22Rv1 (cell line): ENCODE measurements around the gene AIFM1.

Experiments used
- H3K27ac ChIP-seq: fragments of 450-650 bp; 2 replicates; pipeline ENCODE4 v1.5.1; 2017
- ZFX ChIP-seq: fragments of 450-650 bp; IDR thresholded peaks from 2 replicates; pipeline ENCODE4 v1.6.1; 2017; ENCODE audit warnings: antibody characterized with exemption, borderline replicate concordance
- TF ChIP-seq, protein P1 (sequence below): fragments of 450-650 bp; IDR thresholded peaks from 2 replicates; pipeline ENCODE4 v1.5.1; 2017; ENCODE audit warnings: mild to moderate bottlenecking

The AIFM1 gene

DNA sequence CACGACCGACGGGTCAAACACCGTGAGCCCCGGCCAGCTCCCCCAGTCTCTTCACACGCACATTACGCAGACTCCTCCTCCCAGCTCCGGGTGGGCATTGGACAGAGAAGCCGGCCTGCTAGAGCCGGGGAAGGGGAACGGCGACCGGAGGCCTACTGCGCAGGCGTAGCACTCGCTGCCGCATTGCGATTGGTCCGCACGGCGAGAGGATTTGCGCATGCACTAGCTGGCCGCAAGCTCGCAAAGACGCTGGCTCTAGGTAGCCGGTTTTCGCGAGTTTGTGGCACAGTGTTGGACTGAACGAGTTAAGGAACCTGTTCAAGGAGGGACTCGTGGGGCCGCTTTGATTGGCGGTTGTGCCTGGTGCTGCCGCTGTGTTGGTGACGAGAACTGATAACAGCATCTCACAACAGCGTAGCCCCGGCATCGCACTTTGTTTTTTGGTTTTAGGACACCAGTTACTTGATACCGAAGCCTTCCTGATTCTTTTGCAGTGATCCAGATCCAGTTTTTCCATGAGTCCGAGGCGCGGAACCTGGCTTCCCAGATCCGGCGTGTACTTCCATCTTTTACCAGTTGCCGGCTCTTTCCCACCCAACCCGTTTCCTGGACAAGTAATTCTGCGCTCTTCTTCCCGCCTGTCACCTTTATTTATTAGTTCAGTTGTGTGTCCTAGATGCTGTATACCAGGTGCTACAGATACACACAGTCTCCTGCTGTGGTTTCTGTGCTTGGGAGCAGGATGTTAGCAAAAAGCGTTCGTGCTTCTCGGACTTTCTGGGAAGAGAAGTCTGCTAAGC, at the start of gene AIFM1:
TSS of gene AIFM1 (minus strand) at position 139 of the 800 bp plus-strand sequence. CDS start 185 bp downstream, outside the sequence.
- H3K27ac ChIP-seq = peak within 1 kb of the TSS; percentile 87
- TF ChIP-seq, protein P1, sequence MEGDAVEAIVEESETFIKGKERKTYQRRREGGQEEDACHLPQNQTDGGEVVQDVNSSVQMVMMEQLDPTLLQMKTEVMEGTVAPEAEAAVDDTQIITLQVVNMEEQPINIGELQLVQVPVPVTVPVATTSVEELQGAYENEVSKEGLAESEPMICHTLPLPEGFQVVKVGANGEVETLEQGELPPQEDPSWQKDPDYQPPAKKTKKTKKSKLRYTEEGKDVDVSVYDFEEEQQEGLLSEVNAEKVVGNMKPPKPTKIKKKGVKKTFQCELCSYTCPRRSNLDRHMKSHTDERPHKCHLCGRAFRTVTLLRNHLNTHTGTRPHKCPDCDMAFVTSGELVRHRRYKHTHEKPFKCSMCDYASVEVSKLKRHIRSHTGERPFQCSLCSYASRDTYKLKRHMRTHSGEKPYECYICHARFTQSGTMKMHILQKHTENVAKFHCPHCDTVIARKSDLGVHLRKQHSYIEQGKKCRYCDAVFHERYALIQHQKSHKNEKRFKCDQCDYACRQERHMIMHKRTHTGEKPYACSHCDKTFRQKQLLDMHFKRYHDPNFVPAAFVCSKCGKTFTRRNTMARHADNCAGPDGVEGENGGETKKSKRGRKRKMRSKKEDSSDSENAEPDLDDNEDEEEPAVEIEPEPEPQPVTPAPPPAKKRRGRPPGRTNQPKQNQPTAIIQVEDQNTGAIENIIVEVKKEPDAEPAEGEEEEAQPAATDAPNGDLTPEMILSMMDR = no peak
- no peak for TF ChIP-seq ZFX

DNA sequence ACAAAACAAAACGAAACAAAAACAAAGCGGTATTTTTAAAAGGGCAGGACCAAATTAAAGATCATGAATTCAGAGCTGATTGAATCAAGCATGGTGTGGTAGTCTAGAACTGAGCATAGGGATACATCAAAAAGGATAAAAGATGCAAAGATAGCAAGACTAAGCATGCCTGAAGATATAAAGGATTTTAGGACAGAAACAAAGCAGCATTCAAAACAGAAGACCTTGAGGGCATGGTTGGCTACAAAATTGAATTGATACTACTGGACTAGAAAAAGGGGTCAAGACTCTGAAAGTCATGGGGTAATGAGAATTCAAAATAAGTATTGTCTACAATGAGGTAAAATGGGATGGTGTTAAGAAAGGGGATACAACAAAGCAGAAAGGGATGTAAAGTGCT, 47.7 kb upstream of the AIFM1 start:
- H3K27ac ChIP-seq = no peak overlapping the region
- TF ChIP-seq, protein P1 = no peak
- TF ChIP-seq ZFX = no peak

GRCh38 chrX:130212371-130212770, 46.7 kb upstream of the AIFM1 start:
- TF ChIP-seq, protein P1 = no peak
- TF ChIP-seq ZFX = no peak
- H3K27ac ChIP-seq = no peak overlapping the region

DNA sequence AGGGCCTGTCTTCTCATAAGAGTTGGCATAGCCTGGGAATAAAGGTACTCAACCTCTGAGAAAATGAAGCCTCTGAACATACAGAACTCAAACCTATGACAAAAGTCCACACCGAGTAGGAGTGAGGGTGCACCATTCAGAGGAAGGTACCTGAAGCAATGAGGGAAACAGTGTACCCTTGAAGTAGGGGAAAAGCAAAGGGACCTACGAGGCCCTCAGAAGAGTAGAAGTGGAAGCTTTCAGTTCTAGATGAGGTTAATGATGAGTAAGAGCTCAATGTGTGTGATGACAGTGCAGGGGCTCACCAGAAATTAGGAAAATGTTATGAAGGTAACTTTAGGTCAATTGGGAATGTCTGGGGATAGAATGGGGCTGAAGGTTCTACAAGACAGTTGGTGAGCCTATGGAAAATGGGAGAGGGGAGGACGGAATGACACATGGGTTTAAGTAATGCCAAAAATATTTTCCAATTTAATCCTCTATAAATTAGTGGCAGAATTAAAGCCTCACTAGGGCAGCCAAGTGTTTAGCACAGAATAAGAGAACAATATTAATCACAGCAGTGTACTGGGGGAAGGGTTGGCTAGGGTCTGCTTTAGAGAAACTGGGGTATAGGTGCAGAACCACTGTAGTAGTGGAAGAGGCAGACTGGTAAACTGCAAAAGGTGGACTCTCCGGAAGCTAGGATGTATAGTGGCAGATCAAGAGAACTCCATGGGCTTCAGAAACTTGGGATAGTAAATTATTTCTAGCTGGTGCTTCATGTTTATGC, 46.0 kb upstream of the AIFM1 start:
- TF ChIP-seq, protein P1 = no peak
- TF ChIP-seq ZFX = no peak
- no peak overlapping the region for H3K27ac ChIP-seq

DNA sequence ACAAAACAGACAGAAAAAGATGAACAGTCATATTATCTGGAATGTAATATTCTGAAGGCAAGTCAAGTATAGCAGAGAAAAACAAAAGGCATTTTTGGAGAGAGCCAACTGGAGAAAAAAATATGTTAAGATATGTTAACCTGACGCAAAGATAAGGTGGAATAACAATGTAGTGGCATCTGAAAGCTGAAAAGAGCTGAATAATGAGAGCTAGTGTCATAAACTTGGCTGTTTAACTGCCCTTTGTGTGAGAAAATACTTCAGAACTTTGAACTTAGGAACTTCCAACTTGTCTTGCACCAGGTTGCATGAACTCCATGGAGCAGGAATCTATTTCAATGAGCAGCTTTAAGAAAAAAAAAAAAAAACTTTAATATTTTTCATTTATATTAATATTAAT, 39.0 kb upstream of the AIFM1 start:
- TF ChIP-seq, protein P1 = no peak
- no peak for TF ChIP-seq ZFX
- H3K27ac ChIP-seq = no peak overlapping the region

DNA sequence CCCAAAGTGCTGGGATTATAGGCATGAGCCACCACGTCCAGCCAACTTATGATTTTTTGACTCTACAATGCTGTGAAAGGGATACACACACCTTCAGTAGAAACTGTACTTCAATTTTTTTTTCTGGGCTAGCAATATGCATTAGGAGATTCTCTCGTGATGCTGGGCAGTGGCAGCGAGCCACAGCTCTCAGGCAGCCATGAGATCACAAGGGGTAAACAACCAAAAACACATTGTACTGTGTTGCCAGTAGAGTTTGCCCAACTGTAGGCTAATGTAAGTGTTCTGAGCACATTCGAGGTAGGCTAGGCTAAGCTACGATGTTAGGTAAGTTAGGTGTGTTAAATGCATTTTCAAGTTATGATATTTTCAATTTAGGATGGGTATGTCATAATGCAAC, 31.8 kb upstream of the AIFM1 start:
- TF ChIP-seq, protein P1 = no peak
- TF ChIP-seq ZFX = no peak

GRCh38 chrX:130196466-130196865, 30.8 kb upstream of the AIFM1 start:
- TF ChIP-seq, protein P1 = no peak
- TF ChIP-seq ZFX = no peak
- H3K27ac ChIP-seq = no peak overlapping the region

More for the DNA sequence above, 31.8 kb upstream of the AIFM1 start:
- H3K27ac ChIP-seq = no peak overlapping the region
